Activated T-cell treated with anti-CD3 and anti-CD28 coated beads, Interleukin-2, amount 50 U/mL, for 72 hours (primary cell): ENCODE measurements around the gene DNM3. TPM values are rescaled to one million over a fixed set of nuclear protein-coding genes. Genes with fewer than 3 reads are reported as not detected.
"Not testable (repeated sequence)": the region's sequence is repeated elsewhere in the genome, so short reads cannot be mapped to it uniquely, and the experiment has no call there.

Source experiments
- ATAC-seq, 2 donors: fragments of 150-1000 bp; cut with Tn5 transposase; replicated peaks in 1 of 2; 2 replicates each; pipeline ENCODE4 v1.10.0; 2021; ENCODE audit warnings: moderate library complexity in 2 of 2, mild to moderate bottlenecking in 1 of 2
- DNase-seq, 2 donors: peaks; one replicate each; pipeline ENCODE4 v3.0.0; 2021 to 2022; ENCODE audit warnings: mixed read lengths in 1 of 2
- H3K27ac Mint-ChIP-seq: one replicate; pipeline ENCODE4 v1.8.0; 2022; ENCODE audit warnings: mild to moderate bottlenecking, moderate library complexity, mixed read lengths
- H3K27me3 Mint-ChIP-seq: one replicate; pipeline ENCODE4 v1.8.0; 2022; ENCODE audit warnings: low read depth, mixed read lengths
- H3K36me3 Mint-ChIP-seq, 2 donors: one replicate each; pipeline ENCODE4 v1.8.0; 2022; ENCODE audit warnings: mixed read lengths in 2 of 2, mild to moderate bottlenecking in 1 of 2; ENCODE audit not compliant: insufficient read depth in 2 of 2
- H3K4me1 Mint-ChIP-seq: one replicate; pipeline ENCODE4 v1.8.0; 2022; ENCODE audit warnings: low read depth, mixed read lengths
- H3K4me3 Mint-ChIP-seq, 2 donors: one replicate each; pipeline ENCODE4 v1.8.0; 2022; ENCODE audit warnings: mild to moderate bottlenecking in 2 of 2, mixed read lengths in 2 of 2, moderate library complexity in 2 of 2
- H3K9me3 Mint-ChIP-seq, 2 donors: one replicate each; pipeline ENCODE4 v1.8.0; 2022; ENCODE audit warnings: mixed read lengths in 2 of 2
- total RNA-seq, 2 donors: library from RNA; stranded (reverse); gene quantifications; one replicate each; pipeline ENCODE4 v1.2.3, GENCODE V29; 2022

The DNM3 gene
- total RNA-seq, 2 donors from 2014 or later: 1.5 to 3.4 TPM

- Mint-ChIP-seq H3K9me3 (no peaks in the 10 kb centered on the region), H3K27ac (peak overlapping the region; percentile 93), H3K36me3 (no peaks in the 10 kb centered on the region), H3K4me1 (peaks cover 57% of the 10 kb centered on the region), H3K27me3 (no peaks in the 10 kb centered on the region), H3K4me3 (peak overlapping the region; percentile 60 to 81)
- ATAC-seq (peak; percentile 9 to 16), DNase-seq (no peak)
These were observed 516.6 kb downstream of the DNM3 start for GRCh38 chr1:172357753-172358385.

DNA sequence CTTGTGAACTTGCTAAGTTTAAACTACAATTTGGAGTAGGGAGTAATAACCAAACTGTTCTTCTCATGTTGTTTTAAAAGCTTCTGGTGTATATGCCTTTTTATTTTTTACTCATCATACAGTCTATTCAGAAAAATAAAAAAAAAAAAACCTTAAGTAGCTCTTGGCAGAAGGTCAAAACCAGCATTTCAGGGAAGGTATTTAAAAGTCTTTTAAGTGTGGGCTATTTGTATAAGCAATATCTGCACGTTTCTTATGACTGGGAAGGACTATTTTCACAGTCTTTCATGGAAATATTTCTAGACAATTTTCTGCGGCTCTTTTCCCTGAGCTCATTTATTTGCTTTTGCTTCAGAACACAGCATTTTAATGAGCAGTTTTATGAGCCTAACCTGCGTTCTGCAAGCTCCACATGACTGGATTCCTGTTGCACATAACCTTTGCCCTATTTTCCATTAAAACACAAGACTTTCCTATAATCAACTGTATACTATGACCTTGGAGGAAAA is 518.2 kb downstream of the DNM3 start:
- H3K4me3 Mint-ChIP-seq: peak overlapping the region; percentile 9 to 81
- peaks cover 42% of the 10 kb centered on the region for H3K4me1 Mint-ChIP-seq
- H3K27ac Mint-ChIP-seq: peak overlapping the region; percentile 93
- H3K27me3 Mint-ChIP-seq: no peaks in the 10 kb centered on the region
- ATAC-seq (no peak), DNase-seq (no peak)
- no peaks in the 10 kb centered on the region for H3K36me3 Mint-ChIP-seq
- H3K9me3 Mint-ChIP-seq: no peaks in the 10 kb centered on the region

DNA sequence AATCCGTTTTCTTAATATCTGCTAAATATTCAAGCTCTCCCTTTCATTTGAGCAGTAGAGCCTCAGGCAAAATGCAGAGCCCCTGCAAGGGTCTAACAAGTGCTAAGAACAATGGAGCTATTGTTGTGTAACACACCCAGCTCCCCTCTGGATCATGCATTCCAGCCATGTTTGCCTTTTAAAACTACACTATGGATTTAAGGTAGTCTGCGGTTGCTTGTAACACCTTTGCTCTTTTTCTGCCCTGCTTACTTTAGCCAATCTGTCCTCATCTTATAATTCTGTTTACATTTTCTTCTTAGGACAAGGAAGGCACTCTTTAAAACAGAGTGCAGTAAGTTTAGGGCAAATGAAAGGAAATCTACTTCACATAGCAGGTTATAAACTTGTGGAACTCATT is 519.2 kb downstream of the DNM3 start:
- no peaks in the 10 kb centered on the region for H3K36me3 Mint-ChIP-seq
- H3K9me3 Mint-ChIP-seq: no peaks in the 10 kb centered on the region
- no peaks in the 10 kb centered on the region for H3K27me3 Mint-ChIP-seq
- H3K4me1 Mint-ChIP-seq: peaks cover 38% of the 10 kb centered on the region
- no peak overlapping the region for H3K27ac Mint-ChIP-seq
- H3K4me3 Mint-ChIP-seq: peak overlapping the region in 1 of 2 donors; percentile 32
- ATAC-seq (no peak), DNase-seq (no peak)

- H3K27ac Mint-ChIP-seq: no peak overlapping the region
- DNase-seq (no peak), ATAC-seq (no peak)
- H3K27me3 Mint-ChIP-seq: no peaks in the 10 kb centered on the region
- no peak overlapping the region for H3K4me3 Mint-ChIP-seq
- H3K36me3 Mint-ChIP-seq: no peaks in the 10 kb centered on the region
- no peaks in the 10 kb centered on the region for H3K9me3 Mint-ChIP-seq
- peaks cover 33% of the 10 kb centered on the region for H3K4me1 Mint-ChIP-seq
These were observed 519.7 kb downstream of the DNM3 start for GRCh38 chr1:172360985-172361384.

- no peaks in the 10 kb centered on the region for H3K27me3 Mint-ChIP-seq
These were observed 522.6 kb downstream of the DNM3 start for GRCh38 chr1:172363852-172364251.

GRCh38 chr1:172371646-172372045 is 530.3 kb downstream of the DNM3 start:
- DNase-seq, H3K27ac Mint-ChIP-seq, ATAC-seq, H3K4me3 Mint-ChIP-seq, H3K27me3 Mint-ChIP-seq: not testable (repeated sequence)
- Mint-ChIP-seq H3K9me3 (peaks cover 10 to 15% of the 10 kb centered on the region in 2 donors), H3K36me3 (peaks cover 9 to 19% of the 10 kb centered on the region in 2 donors), H3K4me1 (peaks cover 12% of the 10 kb centered on the region)

More at GRCh38 chr1:172363852-172364251, 522.6 kb downstream of the DNM3 start:
- DNase-seq: no peak
- Mint-ChIP-seq H3K27ac (no peak overlapping the region), H3K4me3 (no peak overlapping the region), H3K4me1 (peaks cover 7% of the 10 kb centered on the region), H3K36me3 (peaks cover 6 to 17% of the 10 kb centered on the region in 2 donors), H3K9me3 (peaks cover 9 to 12% of the 10 kb centered on the region in 2 donors)
- no peak for ATAC-seq

DNA sequence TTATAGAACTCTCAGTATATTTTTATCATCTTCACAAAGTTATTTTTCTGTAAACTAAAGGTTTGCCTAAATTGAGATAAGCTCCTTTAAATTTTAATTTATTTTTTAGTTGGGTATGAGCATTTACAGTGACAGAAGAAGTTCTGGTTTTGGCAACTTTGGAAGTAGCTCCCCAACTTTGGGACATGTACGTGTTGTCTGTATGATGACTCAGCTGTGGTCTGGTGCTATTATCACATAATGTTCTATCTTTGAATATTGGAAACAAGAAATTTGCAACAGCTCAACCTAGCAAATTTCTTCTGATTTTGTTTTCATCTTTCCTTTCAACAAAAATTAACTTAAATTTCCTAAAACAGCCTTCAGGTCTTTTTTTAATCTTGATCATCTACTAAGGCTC is 532.6 kb downstream of the DNM3 start:
- ATAC-seq (no peak), DNase-seq (no peak)
- Mint-ChIP-seq H3K4me3 (no peak overlapping the region), H3K27me3 (no peaks in the 10 kb centered on the region), H3K9me3 (peaks cover 1 to 3% of the 10 kb centered on the region in 2 donors), H3K27ac (no peak overlapping the region), H3K36me3 (peaks cover 3 to 4% of the 10 kb centered on the region in 2 donors), H3K4me1 (peaks cover 13% of the 10 kb centered on the region)

DNA sequence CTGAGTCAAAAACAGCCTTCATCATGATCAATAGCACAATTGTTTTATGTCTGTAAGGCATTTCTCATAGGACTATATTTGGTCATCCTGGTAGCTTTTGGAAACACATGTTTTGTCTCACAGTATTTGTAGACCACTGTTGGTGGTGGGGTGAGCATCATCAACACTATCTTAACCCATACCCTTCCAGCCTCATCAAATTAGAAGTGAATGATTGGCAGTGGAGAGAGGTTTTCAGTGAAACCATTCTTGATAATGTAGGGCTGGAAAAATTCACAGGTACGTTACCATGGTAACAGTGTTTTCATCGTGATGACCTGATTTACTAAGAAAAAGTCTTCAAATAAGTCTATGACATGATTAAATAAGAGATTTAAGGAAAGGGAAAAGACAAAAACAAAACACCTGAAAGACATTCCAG is 533.9 kb downstream of the DNM3 start:
- H3K9me3 Mint-ChIP-seq: no peaks in the 10 kb centered on the region
- no peak overlapping the region for H3K27ac Mint-ChIP-seq
- no peaks in the 10 kb centered on the region for H3K36me3 Mint-ChIP-seq
- no peaks in the 10 kb centered on the region for H3K27me3 Mint-ChIP-seq
- H3K4me3 Mint-ChIP-seq: peak overlapping the region in 1 of 2 donors; percentile 51
- no peak for DNase-seq
- H3K4me1 Mint-ChIP-seq: peaks cover 18% of the 10 kb centered on the region
- ATAC-seq: peak; percentile 78 to 94

DNA sequence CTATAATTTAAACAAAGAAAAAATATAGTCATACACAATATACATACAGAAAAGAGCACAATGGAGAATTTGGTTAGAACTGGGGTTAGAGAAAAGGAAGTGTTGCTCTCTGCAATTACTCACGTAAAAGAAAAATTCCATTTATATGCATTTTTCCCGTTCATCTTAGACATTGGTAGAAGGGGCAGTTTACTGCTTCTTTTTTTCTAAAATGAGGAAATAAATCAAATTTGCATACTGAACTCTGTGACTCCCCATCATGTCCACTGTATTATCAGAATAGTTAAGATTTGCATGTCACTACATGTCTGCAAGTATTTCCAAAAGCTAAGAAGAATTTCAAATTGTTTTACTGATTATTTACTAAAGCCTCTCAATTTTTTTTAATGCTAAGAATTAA is 535.1 kb downstream of the DNM3 start:
- no peaks in the 10 kb centered on the region for H3K27me3 Mint-ChIP-seq
- no peak for DNase-seq
- H3K27ac Mint-ChIP-seq: no peak overlapping the region
- H3K4me3 Mint-ChIP-seq: no peak overlapping the region
- H3K4me1 Mint-ChIP-seq: peaks cover 29% of the 10 kb centered on the region
- no peaks in the 10 kb centered on the region for H3K9me3 Mint-ChIP-seq
- no peak for ATAC-seq
- no peaks in the 10 kb centered on the region for H3K36me3 Mint-ChIP-seq

- Mint-ChIP-seq H3K9me3 (no peaks in the 10 kb centered on the region), H3K36me3 (no peaks in the 10 kb centered on the region), H3K4me3 (no peak overlapping the region), H3K4me1 (peaks cover 29% of the 10 kb centered on the region), H3K27ac (no peak overlapping the region), H3K27me3 (no peaks in the 10 kb centered on the region)
- ATAC-seq: no peak
- DNase-seq: no peak
These were observed 536.3 kb downstream of the DNM3 start for GRCh38 chr1:172377565-172377964.

DNA sequence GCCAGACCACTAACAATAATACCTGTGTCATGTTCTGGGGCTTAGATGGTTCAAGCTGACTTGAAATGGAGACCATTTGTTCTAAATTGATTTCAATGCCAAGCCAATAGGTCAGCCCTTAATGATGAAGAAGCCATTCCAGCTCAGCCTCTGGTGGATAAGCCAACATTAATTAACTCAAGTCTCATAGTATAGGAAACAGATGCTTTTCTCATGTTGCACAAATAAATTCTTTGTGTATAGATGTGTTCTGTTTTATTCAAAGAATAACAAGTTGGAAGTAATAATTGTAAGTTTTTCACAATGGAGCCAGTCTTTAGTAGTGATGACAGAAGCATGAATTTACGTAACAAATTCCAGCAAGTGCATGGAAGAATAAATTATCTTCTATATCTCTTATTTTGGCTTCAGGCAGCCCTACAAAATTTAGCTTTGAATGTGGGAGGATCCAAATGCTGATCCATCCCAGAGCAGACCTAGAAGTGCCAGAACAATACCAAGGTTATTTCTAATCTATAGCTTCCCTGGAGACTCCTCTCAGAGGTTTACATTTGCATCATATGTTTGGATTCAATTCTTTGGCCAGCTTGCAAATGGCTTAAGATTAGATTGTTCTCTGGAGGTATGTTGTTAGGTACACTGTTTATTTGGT is 536.9 kb downstream of the DNM3 start:
- Mint-ChIP-seq H3K4me1 (peaks cover 29% of the 10 kb centered on the region), H3K9me3 (no peaks in the 10 kb centered on the region), H3K27ac (no peak overlapping the region), H3K27me3 (no peaks in the 10 kb centered on the region), H3K4me3 (no peak overlapping the region), H3K36me3 (no peaks in the 10 kb centered on the region)
- ATAC-seq (no peak), DNase-seq (no peak)

- H3K4me1 Mint-ChIP-seq: peaks cover 24% of the 10 kb centered on the region
- DNase-seq: no peak
These were observed 539.3 kb downstream of the DNM3 start for GRCh38 chr1:172380441-172381244.

DNA sequence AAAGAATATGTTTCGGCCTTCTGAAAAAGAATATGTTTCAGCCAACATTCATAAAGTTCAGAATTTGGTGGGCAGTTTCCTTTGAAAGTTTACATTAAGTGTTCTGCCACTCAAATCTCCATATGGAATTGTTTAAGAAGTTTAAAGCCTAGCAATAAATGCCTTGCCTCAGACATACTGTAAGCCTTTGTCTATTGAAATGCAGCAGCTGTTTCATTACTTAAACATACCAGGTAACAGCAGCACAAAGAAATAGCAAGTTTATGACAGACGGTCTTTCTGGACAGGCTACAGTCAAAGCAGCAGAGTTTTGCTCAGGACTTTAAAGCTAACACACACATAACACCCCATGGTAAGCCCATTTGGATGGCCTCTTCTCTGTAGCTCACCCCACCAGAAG is 540.6 kb downstream of the DNM3 start:
- ATAC-seq (no peak), DNase-seq (no peak)
- H3K9me3 Mint-ChIP-seq: no peaks in the 10 kb centered on the region
- H3K4me3 Mint-ChIP-seq: peak overlapping the region in 1 of 2 donors; percentile 29
- H3K4me1 Mint-ChIP-seq: peaks cover 16% of the 10 kb centered on the region
- H3K27me3 Mint-ChIP-seq: no peaks in the 10 kb centered on the region
- H3K36me3 Mint-ChIP-seq: no peaks in the 10 kb centered on the region
- H3K27ac Mint-ChIP-seq: peak overlapping the region; percentile 33

More at GRCh38 chr1:172380441-172381244, 539.3 kb downstream of the DNM3 start:
- Mint-ChIP-seq H3K27ac (peak overlapping the region; percentile 1), H3K4me3 (peak overlapping the region; percentile 49 to 58), H3K9me3 (no peaks in the 10 kb centered on the region), H3K27me3 (no peaks in the 10 kb centered on the region), H3K36me3 (no peaks in the 10 kb centered on the region)
- ATAC-seq: peak; percentile 83 to 95
